Fibroblast of mammary gland (primary cell): ENCODE measurements around the gene TRIM62.
"Not testable (repeated sequence)": the region's sequence is repeated elsewhere in the genome, so short reads cannot be mapped to it uniquely, and the experiment has no call there.

Source experiments
- DNase-seq: peaks from one replicate; pipeline ENCODE4 v3.0.0-alpha.2; 2010; ENCODE audit warnings: low read depth
- H3K4me3 ChIP-seq: 2 replicates; pipeline ENCODE4 v1.5.1; 2011; ENCODE audit warnings: low read depth, mild to moderate bottlenecking, low read length, moderate library complexity; ENCODE audit not compliant: control insufficient read depth
- CTCF ChIP-seq: conservative IDR thresholded peaks from 2 replicates; pipeline ENCODE4 v1.5.1; 2011; ENCODE audit warnings: low read depth, low read length, inconsistent platforms; ENCODE audit not compliant: control insufficient read depth, insufficient read depth

TRIM62 gene

GRCh38 chr1:33111965-33112364 lies 69.9 kb downstream of the TRIM62 start:
- no peak overlapping the region for H3K4me3 ChIP-seq
- DNase-seq, result peak; percentile 52
- peak; percentile 42 for TF ChIP-seq CTCF

- DNase-seq, result no peak
- TF ChIP-seq CTCF, result no peak
- H3K4me3 ChIP-seq, result no peak overlapping the region
These were observed 71.4 kb downstream of the TRIM62 start for GRCh38 chr1:33110477-33110876.

- DNase-seq, H3K4me3 ChIP-seq: not testable (repeated sequence)
These were observed 81.8 kb downstream of the TRIM62 start for GRCh38 chr1:33100119-33100415.

DNA sequence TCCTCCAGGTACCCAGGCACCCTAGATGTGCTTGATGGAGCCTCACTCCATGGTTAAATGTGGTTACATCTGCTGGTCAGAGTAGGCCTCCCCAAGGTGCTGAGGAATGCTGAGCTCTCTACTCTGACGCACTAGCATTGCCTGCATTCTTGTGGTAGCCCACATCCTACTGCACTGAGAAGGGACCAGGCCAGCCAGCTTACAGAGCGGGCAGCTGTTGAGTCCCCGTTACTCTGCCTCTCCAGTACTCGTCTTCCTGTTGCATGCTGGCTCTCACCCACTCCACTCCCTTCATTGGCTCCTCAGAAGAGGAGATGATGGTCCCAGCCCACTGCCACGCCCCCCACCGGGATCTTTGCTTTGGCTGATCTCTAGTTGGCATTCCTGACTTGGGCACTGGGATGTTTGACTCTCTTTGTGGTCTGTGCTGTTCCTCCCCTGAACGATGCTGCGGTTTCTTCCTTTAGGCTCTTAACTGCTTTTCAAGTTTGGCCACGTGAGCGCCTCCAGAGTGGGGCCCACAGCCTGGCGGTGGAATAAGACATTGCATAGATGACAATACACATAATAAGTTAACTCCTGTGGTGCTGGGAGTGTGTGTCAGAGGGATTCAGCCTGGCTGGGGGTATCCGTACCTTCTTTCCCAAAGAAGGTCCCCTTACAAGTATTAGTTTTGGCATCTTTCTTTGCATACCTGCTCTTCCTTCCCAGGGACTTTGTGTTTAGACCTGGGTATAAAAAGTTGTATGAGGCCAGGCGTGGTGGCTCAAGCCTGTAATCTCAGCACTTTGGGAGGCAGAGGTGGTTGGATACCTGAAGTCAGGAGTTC lies 82.3 kb downstream of the TRIM62 start:
- DNase-seq, result peak; percentile 100
- TF ChIP-seq CTCF, result peak; percentile 52
- no peak overlapping the region for H3K4me3 ChIP-seq

DNA sequence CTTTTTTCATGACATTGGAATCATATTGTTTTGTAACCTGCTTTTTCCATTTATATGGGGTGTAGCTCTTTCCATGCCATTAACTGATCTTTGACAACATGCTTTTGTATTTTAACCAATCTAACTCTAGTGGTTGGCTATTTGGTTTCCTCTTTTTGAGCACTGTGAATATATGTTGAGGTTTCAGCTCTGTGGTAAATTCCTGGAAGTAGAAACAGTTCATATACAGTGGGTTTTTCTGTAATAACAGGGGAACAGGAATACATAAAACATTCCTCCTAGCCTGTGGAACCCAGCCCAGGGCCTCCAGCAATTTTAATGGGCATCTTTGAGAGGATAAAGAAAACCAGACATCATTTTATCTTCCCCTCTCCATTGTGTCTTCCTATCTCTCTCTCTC lies 83.5 kb downstream of the TRIM62 start:
- DNase-seq, result no peak
- TF ChIP-seq CTCF, result no peak
- H3K4me3 ChIP-seq, result no peak overlapping the region

GRCh38 chr1:33097762-33098161 lies 84.1 kb downstream of the TRIM62 start:
- DNase-seq, result no peak
- H3K4me3 ChIP-seq, result no peak overlapping the region
- no peak for TF ChIP-seq CTCF

- TF ChIP-seq CTCF, result no peak
- DNase-seq, result peak; percentile 75
- H3K4me3 ChIP-seq, result no peak overlapping the region
These were observed 84.7 kb downstream of the TRIM62 start for GRCh38 chr1:33097137-33097611.
